HepG2 (cell line): ENCODE results near the gene KCNJ4. TPM values are rescaled to one million over a fixed set of nuclear protein-coding genes. Genes with fewer than 3 reads are reported as not detected.
A peak's percentile ranks its signal among the peaks of the same experiment; 100 is the strongest.

Experiments used
- AKAP8 ChIP-seq: sonication (generic); formaldehyde crosslinking; IDR thresholded peaks from 2 replicates; pipeline ENCODE4 v1.5.1; 2020; ENCODE audit warnings: mild to moderate bottlenecking, missing genetic modification reagents
- BCL6 ChIP-seq: IDR thresholded peaks from 2 replicates; pipeline ENCODE4 v1.6.1; 2016; ENCODE audit warnings: missing genetic modification reagents, missing compliant biosample characterization
- HNRNPLL ChIP-seq: fragments of 200-400 bp; formaldehyde crosslinking; IDR thresholded peaks from 2 replicates; pipeline ENCODE4 v1.6.1; 2017; ENCODE audit warnings: mild to moderate bottlenecking, low read depth, low read length; ENCODE audit not compliant: poor library complexity, severe bottlenecking
- KLF15 ChIP-seq: sonication (generic); formaldehyde crosslinking; IDR thresholded peaks from 2 replicates; pipeline ENCODE4 v1.8.1; 2023; ENCODE audit warnings: borderline replicate concordance, mild to moderate bottlenecking, inconsistent platforms, missing genetic modification reagents, mixed read lengths
- MEF2D ChIP-seq: sonication (generic); formaldehyde crosslinking; IDR thresholded peaks from 2 replicates; pipeline ENCODE4 v1.5.1; 2020; ENCODE audit warnings: mild to moderate bottlenecking, missing genetic modification reagents
- POLR2G ChIP-seq: fragments of 200-400 bp; formaldehyde crosslinking; IDR thresholded peaks from 2 replicates; pipeline ENCODE4 v1.6.1; 2018; ENCODE audit warnings: mild to moderate bottlenecking, low read depth, low read length, moderate library complexity
- SP2 ChIP-seq: sonication (generic); formaldehyde crosslinking; IDR thresholded peaks from 2 replicates; pipeline ENCODE4 v1.5.1; 2020; ENCODE audit warnings: mild to moderate bottlenecking, missing genetic modification reagents
- SP4 ChIP-seq: sonication (generic); formaldehyde crosslinking; IDR thresholded peaks from 2 replicates; pipeline ENCODE4 v1.8.1; 2023; ENCODE audit warnings: mild to moderate bottlenecking, missing genetic modification reagents
- SUZ12 ChIP-seq: fragments of 150-350 bp; IDR thresholded peaks from 2 replicates; pipeline ENCODE4 v1.6.1; 2014; ENCODE audit warnings: low read depth, low read length
- TCF7L2 ChIP-seq: IDR thresholded peaks from 2 replicates; pipeline ENCODE4 v1.6.1; 2011; ENCODE audit warnings: mild to moderate bottlenecking, low read depth, low read length, moderate library complexity
- THAP11 ChIP-seq: IDR thresholded peaks from 2 replicates; pipeline ENCODE4 v1.6.1; 2016; ENCODE audit warnings: missing biosample characterization, missing genetic modification reagents
- ZC3H13 ChIP-seq: sonication (generic); formaldehyde crosslinking; IDR thresholded peaks from 2 replicates; pipeline ENCODE4 v1.8.1; 2023; ENCODE audit warnings: mild to moderate bottlenecking, missing genetic modification reagents, moderate library complexity
- ZFX ChIP-seq: sonication (generic); formaldehyde crosslinking; IDR thresholded peaks from 2 replicates; pipeline ENCODE4 v1.4.0; 2020; ENCODE audit warnings: mild to moderate bottlenecking, low read depth, missing genetic modification reagents, moderate library complexity
- ZMAT3 ChIP-seq: sonication (generic); formaldehyde crosslinking; conservative IDR thresholded peaks from 2 replicates; pipeline ENCODE4 v1.7.0; 2021; ENCODE audit warnings: missing genetic modification reagents
- ZNF235 ChIP-seq: sonication (generic); formaldehyde crosslinking; IDR thresholded peaks from 2 replicates; pipeline ENCODE4 v1.8.1; 2023; ENCODE audit warnings: mild to moderate bottlenecking, missing genetic modification reagents, borderline replicate concordance
- ZNF24 ChIP-seq: fragments of 450-650 bp; IDR thresholded peaks from 2 replicates; pipeline ENCODE4 v1.6.1; 2017; ENCODE audit warnings: antibody characterized with exemption, mild to moderate bottlenecking
- ZNF546 ChIP-seq: sonication (generic); formaldehyde crosslinking; conservative IDR thresholded peaks from 2 replicates; pipeline ENCODE4 v1.8.1; 2023; ENCODE audit warnings: mild to moderate bottlenecking, missing genetic modification reagents
- ZSCAN29 ChIP-seq: sonication (generic); formaldehyde crosslinking; conservative IDR thresholded peaks from 2 replicates; pipeline ENCODE4 v1.4.0; 2020; ENCODE audit warnings: mild to moderate bottlenecking, missing genetic modification reagents
- ZSCAN9 ChIP-seq: IDR thresholded peaks from 2 replicates; pipeline ENCODE4 v1.6.1; 2016; ENCODE audit warnings: borderline replicate concordance
- polyA plus RNA-seq, 8 experiments: library from polyadenylated mRNA; depleted of rRNA in 3 of 8; stranded (reverse) in 7 of 8; unstranded in 1 of 8; fragments of >200 nt; fragmentation: Illumina TruSeq in 4 of 8; extraction: Trizol in 4 of 8; gene quantifications; 2 replicates each; pipeline versions ENCODE4 v1.2.1 to v1.2.3, GENCODE V29; 2011 to 2016; ENCODE audit warnings: low read depth in 4 of 8, missing spikeins in 1 of 8, mixed read lengths in 1 of 8; ENCODE audit not compliant: insufficient read depth in 1 of 8
- total RNA-seq, 5 experiments: library from RNA; depleted of rRNA; stranded (reverse); fragments of >200 nt; fragmentation: Illumina TruSeq; extraction: Trizol; gene quantifications; 2 replicates each; pipeline ENCODE4 v1.2.3, GENCODE V29; 2016; ENCODE audit warnings: low read depth in 1 of 5
- TF ChIP-seq, protein P1 (sequence below): sonication (generic); formaldehyde crosslinking; IDR thresholded peaks from 2 replicates; pipeline ENCODE4 v1.8.0; 2022; ENCODE audit warnings: mild to moderate bottlenecking, missing genetic modification reagents
- TF ChIP-seq, protein P2 (sequence below): sonication (generic); formaldehyde crosslinking; IDR thresholded peaks from 2 replicates; pipeline ENCODE4 v1.4.0; 2020; ENCODE audit warnings: mild to moderate bottlenecking, missing genetic modification reagents
- TF ChIP-seq, protein P3 (sequence below): sonication (generic); formaldehyde crosslinking; conservative IDR thresholded peaks from 2 replicates; pipeline ENCODE4 v1.4.0; 2020; ENCODE audit warnings: missing genetic modification reagents
- TF ChIP-seq, protein P4 (sequence below): sonication (generic); formaldehyde crosslinking; IDR thresholded peaks from 2 replicates; pipeline ENCODE4 v1.4.0; 2020; ENCODE audit warnings: missing genetic modification reagents
- TF ChIP-seq, protein P5 (sequence below): sonication (generic); formaldehyde crosslinking; IDR thresholded peaks from 2 replicates; pipeline ENCODE4 v1.4.0; 2020; ENCODE audit warnings: mild to moderate bottlenecking, missing genetic modification reagents

Gene KCNJ4
- total and polyA plus RNA-seq, 2 of the 13 experiments (the other 11 are each of a cell fraction or from before 2014, with no cell fraction given) = not detected

DNA sequence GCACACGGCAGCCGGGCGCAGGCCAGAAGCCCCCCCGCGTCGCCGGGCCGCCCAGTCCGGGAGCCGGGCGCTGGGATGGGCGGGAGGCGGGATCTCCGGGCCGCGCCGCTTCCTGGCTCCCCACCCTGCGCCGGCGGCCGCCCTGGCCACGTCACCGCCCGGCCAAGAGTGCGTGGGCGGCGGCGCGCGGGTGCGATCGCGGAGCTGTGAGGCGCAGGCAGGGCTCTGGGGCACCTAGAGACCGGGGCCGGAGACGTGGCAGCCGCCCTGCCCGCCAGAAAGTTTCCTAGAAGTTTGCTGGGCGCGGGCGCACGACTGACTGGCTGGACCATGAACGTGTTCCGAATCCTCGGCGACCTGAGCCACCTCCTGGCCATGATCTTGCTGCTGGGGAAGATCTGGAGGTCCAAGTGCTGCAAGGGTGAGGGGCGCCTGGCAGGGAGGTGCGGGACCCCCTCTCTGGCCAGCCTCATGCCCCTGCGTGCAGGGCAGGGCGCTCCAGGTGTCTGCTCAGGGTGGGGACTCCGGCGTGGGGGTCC is 13.0 kb upstream of the KCNJ4 start, which contains the start of gene KDELR3 (continued):
- TF ChIP-seq AKAP8 (CRISPR knock-in tag) = 0 out of 2 replicates have a peak, but pooled peaks have one; percentile 39
- TF ChIP-seq BCL6 = peak; percentile 74
- 0 out of 2 replicates have a peak, but pooled peaks have one; percentile 48 for TF ChIP-seq MEF2D (CRISPR knock-in tag)
- TF ChIP-seq SP2 (CRISPR knock-in tag) = 0 out of 2 replicates have a peak, but pooled peaks have one; percentile 23
- TF ChIP-seq THAP11 (CRISPR knock-in tag) = no peak; the same call in 1 of the 2 replicates
- TF ChIP-seq ZSCAN9 (CRISPR knock-in tag) = no peak; the same call in 1 of the 2 replicates
- TF ChIP-seq ZFX (CRISPR knock-in tag) = peak; percentile 49; the same call in 1 of the 2 replicates
- 0 out of 2 replicates have a peak, but pooled peaks have one; percentile 48 for TF ChIP-seq ZC3H13
- TF ChIP-seq, protein P1, sequence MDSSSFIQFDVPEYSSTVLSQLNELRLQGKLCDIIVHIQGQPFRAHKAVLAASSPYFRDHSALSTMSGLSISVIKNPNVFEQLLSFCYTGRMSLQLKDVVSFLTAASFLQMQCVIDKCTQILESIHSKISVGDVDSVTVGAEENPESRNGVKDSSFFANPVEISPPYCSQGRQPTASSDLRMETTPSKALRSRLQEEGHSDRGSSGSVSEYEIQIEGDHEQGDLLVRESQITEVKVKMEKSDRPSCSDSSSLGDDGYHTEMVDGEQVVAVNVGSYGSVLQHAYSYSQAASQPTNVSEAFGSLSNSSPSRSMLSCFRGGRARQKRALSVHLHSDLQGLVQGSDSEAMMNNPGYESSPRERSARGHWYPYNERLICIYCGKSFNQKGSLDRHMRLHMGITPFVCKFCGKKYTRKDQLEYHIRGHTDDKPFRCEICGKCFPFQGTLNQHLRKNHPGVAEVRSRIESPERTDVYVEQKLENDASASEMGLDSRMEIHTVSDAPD (CRISPR knock-in tag) = no peak
- TF ChIP-seq, protein P2, sequence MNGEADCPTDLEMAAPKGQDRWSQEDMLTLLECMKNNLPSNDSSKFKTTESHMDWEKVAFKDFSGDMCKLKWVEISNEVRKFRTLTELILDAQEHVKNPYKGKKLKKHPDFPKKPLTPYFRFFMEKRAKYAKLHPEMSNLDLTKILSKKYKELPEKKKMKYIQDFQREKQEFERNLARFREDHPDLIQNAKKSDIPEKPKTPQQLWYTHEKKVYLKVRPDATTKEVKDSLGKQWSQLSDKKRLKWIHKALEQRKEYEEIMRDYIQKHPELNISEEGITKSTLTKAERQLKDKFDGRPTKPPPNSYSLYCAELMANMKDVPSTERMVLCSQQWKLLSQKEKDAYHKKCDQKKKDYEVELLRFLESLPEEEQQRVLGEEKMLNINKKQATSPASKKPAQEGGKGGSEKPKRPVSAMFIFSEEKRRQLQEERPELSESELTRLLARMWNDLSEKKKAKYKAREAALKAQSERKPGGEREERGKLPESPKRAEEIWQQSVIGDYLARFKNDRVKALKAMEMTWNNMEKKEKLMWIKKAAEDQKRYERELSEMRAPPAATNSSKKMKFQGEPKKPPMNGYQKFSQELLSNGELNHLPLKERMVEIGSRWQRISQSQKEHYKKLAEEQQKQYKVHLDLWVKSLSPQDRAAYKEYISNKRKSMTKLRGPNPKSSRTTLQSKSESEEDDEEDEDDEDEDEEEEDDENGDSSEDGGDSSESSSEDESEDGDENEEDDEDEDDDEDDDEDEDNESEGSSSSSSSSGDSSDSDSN = peak; percentile 32; the same call in 1 of the 2 replicates
- TF ChIP-seq, protein P3, sequence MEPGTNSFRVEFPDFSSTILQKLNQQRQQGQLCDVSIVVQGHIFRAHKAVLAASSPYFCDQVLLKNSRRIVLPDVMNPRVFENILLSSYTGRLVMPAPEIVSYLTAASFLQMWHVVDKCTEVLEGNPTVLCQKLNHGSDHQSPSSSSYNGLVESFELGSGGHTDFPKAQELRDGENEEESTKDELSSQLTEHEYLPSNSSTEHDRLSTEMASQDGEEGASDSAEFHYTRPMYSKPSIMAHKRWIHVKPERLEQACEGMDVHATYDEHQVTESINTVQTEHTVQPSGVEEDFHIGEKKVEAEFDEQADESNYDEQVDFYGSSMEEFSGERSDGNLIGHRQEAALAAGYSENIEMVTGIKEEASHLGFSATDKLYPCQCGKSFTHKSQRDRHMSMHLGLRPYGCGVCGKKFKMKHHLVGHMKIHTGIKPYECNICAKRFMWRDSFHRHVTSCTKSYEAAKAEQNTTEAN (CRISPR knock-in tag) = no peak
- TF ChIP-seq, protein P4, sequence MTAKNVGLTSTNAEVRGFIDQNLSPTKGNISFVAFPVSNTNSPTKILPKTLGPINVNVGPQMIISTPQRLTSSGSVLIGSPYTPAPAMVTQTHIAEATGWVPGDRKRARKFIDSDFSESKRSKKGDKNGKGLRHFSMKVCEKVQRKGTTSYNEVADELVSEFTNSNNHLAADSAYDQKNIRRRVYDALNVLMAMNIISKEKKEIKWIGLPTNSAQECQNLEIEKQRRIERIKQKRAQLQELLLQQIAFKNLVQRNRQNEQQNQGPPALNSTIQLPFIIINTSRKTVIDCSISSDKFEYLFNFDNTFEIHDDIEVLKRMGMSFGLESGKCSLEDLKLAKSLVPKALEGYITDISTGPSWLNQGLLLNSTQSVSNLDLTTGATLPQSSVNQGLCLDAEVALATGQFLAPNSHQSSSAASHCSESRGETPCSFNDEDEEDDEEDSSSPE (CRISPR knock-in tag) = 0 out of 2 replicates have a peak, but pooled peaks have one; percentile 39
- no peak for TF ChIP-seq ZNF546 (CRISPR knock-in tag)
- TF ChIP-seq HNRNPLL = peak; percentile 52
- 0 out of 2 replicates have a peak, but pooled peaks have one; percentile 73 for TF ChIP-seq SP4 (CRISPR knock-in tag)
- TF ChIP-seq, protein P5, sequence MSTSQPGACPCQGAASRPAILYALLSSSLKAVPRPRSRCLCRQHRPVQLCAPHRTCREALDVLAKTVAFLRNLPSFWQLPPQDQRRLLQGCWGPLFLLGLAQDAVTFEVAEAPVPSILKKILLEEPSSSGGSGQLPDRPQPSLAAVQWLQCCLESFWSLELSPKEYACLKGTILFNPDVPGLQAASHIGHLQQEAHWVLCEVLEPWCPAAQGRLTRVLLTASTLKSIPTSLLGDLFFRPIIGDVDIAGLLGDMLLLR (CRISPR knock-in tag) = 0 out of 2 replicates have a peak, but pooled peaks have one; percentile 14
- peak; percentile 66 for TF ChIP-seq POLR2G
- TF ChIP-seq ZSCAN29 (CRISPR knock-in tag) = no peak
- TF ChIP-seq ZMAT3 (CRISPR knock-in tag) = 0 out of 2 replicates have a peak, but pooled peaks have one; percentile 20
- TF ChIP-seq SUZ12 = no peak
- TF ChIP-seq ZNF24 = no peak
- TF ChIP-seq KLF15 (CRISPR knock-in tag) = 0 out of 2 replicates have a peak, but pooled peaks have one; percentile 29
- TF ChIP-seq ZNF235 (CRISPR knock-in tag) = peak; percentile 55; the same call in 1 of the 2 replicates
- TF ChIP-seq TCF7L2 = no peak
